ENCODE measurements around the gene KDM4C.
"Not testable (repeated sequence)": the region's sequence is repeated elsewhere in the genome, so short reads cannot be mapped to it uniquely, and the experiment has no call there.

The KDM4C gene

DNA sequence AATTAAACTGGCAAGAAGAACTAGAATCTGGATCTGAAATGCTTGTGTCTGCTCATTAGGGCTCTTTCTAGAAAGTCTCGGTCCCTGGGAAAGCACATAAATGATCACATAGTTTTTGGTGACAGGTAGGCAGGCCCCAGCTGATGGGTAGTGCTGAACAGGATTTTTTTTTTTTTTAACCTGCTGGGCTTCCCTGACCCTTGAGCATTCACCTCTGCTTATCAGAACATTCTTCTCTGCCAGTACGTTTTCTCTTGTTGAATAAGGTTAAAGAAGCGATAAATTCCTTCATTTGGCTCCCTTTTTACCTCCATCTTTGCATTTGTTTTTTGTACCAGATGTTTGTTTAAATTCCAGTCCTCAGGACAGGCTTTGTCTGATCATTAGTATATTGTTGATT is 8.8 kb downstream of the KDM4C start:
- H3K4me2 ChIP-seq: no peak overlapping the region
- no peaks in the 10 kb centered on the region for H3K36me3 ChIP-seq (ENCODE audit: insufficient read depth)
- H3K27ac ChIP-seq: no peak overlapping the region
- no peak overlapping the region for H3K9ac ChIP-seq
- TF ChIP-seq, protein P1, sequence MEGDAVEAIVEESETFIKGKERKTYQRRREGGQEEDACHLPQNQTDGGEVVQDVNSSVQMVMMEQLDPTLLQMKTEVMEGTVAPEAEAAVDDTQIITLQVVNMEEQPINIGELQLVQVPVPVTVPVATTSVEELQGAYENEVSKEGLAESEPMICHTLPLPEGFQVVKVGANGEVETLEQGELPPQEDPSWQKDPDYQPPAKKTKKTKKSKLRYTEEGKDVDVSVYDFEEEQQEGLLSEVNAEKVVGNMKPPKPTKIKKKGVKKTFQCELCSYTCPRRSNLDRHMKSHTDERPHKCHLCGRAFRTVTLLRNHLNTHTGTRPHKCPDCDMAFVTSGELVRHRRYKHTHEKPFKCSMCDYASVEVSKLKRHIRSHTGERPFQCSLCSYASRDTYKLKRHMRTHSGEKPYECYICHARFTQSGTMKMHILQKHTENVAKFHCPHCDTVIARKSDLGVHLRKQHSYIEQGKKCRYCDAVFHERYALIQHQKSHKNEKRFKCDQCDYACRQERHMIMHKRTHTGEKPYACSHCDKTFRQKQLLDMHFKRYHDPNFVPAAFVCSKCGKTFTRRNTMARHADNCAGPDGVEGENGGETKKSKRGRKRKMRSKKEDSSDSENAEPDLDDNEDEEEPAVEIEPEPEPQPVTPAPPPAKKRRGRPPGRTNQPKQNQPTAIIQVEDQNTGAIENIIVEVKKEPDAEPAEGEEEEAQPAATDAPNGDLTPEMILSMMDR (conservative IDR thresholded peaks at IDR 0.05; ENCODE audit: low read depth, low read length): no peak
- H3K27me3 ChIP-seq (ENCODE audit: insufficient read depth, low read depth): no peaks in the 10 kb centered on the region
- peaks cover 62% of the 10 kb centered on the region for H3K79me2 ChIP-seq (ENCODE audit: insufficient read depth, low read depth)
- no peak overlapping the region for H2AFZ ChIP-seq (ENCODE audit: low read depth)
- H3K4me3 ChIP-seq (IDR thresholded peaks at IDR 0.05; ENCODE audit: insufficient read depth, low read depth, low read length): no peak overlapping the region
- H4K20me1 ChIP-seq (ENCODE audit: insufficient read depth): no peaks in the 10 kb centered on the region
- no peaks in the 10 kb centered on the region for H3K4me1 ChIP-seq (ENCODE audit: low read depth, poor library complexity, severe bottlenecking)

DNA sequence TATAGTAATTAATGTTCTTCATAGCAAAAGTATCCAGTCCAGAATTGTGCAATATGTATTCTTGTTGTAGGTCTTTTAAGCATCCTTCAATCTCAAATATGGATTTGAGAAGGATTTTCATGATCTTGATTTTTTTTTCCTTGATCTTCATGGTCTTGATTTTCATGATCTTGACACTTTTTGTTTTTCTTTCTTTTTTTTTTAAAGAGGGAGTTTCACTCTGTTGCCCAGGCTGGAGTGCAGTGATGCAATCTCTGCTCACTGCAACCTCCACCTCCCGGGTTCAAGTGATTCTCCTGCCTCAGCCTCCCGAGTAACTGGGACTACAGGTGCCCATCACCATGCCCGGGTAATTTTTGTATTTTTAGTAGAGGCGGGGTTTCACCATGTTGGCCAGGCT is 10.8 kb downstream of the KDM4C start:
- H3K79me2 ChIP-seq (ENCODE audit: insufficient read depth, low read depth): peaks cover 55% of the 10 kb centered on the region
- not testable (repeated sequence) for H3K4me2 ChIP-seq; H3K4me1 ChIP-seq (ENCODE audit: low read depth, poor library complexity, severe bottlenecking); H4K20me1 ChIP-seq (ENCODE audit: insufficient read depth); H3K9ac ChIP-seq; H2AFZ ChIP-seq (ENCODE audit: low read depth); H3K27ac ChIP-seq; H3K27me3 ChIP-seq (ENCODE audit: insufficient read depth, low read depth); H3K36me3 ChIP-seq (ENCODE audit: insufficient read depth); H3K4me3 ChIP-seq (IDR thresholded peaks at IDR 0.05; ENCODE audit: insufficient read depth, low read depth, low read length)

DNA sequence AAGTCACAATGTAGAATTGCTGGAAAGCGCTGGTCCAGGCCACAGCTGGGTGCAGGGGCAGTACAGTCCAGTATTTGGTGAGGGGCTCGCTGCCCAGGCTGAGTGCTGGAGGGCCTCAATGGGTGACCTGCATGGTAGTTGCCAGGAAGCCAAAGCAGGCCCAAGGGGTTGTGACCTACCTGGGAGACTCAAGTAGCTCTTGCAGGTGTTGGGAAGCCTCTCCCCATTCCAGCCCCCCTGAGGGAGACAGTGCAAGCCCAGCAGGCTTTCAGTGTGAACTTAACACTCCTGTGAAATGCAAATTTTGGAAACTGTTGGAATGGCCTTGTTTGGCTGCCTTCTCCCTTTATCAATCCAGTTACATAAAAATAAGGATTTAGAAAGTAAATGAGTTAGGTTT is 13.9 kb downstream of the KDM4C start:
- Histone ChIP-seq H3K4me1 (ENCODE audit: low read depth, poor library complexity, severe bottlenecking) (no peaks in the 10 kb centered on the region), H2AFZ (ENCODE audit: low read depth) (no peak overlapping the region), H3K27me3 (ENCODE audit: insufficient read depth, low read depth) (no peaks in the 10 kb centered on the region), H3K36me3 (ENCODE audit: insufficient read depth) (no peaks in the 10 kb centered on the region), H3K4me2 (no peak overlapping the region), H3K27ac (no peak overlapping the region), H3K9ac (no peak overlapping the region), H3K4me3 (IDR thresholded peaks at IDR 0.05; ENCODE audit: insufficient read depth, low read depth, low read length) (no peak overlapping the region), H4K20me1 (ENCODE audit: insufficient read depth) (no peaks in the 10 kb centered on the region), H3K79me2 (ENCODE audit: insufficient read depth, low read depth) (peaks cover 44% of the 10 kb centered on the region)
- TF ChIP-seq, protein P1 (conservative IDR thresholded peaks at IDR 0.05; ENCODE audit: low read depth, low read length): no peak

DNA sequence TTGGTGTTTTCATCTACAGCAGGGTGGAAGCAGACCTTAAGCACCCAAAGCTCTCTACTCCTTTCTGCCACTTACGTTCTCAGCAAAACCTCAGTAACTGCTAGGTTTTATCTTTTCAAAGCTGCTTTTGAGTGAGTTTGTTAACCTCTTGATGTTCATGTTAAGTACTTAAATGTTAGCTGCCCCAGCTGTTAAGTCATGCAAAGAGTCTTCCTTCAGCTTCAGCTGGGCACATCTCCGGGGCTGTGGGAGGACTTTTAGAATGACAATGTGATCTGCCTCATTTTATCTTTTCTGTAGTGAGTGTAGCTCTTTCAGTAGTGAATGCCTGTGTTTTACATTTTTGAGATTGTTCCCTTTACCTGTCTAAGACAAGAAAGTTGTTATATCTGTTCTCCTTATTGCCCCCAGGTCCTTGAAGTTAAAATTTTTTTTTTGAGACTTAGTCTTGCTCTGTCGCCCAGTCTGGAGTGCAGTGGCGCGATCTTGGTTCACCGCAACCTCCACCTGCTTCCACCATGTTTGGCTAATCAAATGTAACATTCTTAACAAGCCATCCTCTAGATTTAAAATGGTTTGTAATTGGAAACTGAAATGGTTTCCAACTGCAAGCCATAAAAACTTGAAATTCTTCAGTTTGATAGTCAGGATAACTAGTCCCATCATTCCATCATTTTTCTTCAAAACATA is 19.6 kb downstream of the KDM4C start:
- H3K4me1 ChIP-seq (ENCODE audit: low read depth, poor library complexity, severe bottlenecking): peaks cover 5% of the 10 kb centered on the region
- H4K20me1 ChIP-seq (ENCODE audit: insufficient read depth): no peaks in the 10 kb centered on the region
- no peak overlapping the region for H3K9ac ChIP-seq
- H3K79me2 ChIP-seq (ENCODE audit: insufficient read depth, low read depth): peaks cover 11% of the 10 kb centered on the region
- H3K4me2 ChIP-seq: no peak overlapping the region
- no peak overlapping the region for H3K27ac ChIP-seq
- no peak overlapping the region for H2AFZ ChIP-seq (ENCODE audit: low read depth)
- no peak overlapping the region for H3K4me3 ChIP-seq (IDR thresholded peaks at IDR 0.05; ENCODE audit: insufficient read depth, low read depth, low read length)
- H3K36me3 ChIP-seq (ENCODE audit: insufficient read depth): no peaks in the 10 kb centered on the region
- no peaks in the 10 kb centered on the region for H3K27me3 ChIP-seq (ENCODE audit: insufficient read depth, low read depth)
- TF ChIP-seq, protein P1 (conservative IDR thresholded peaks at IDR 0.05; ENCODE audit: low read depth, low read length): no peak

DNA sequence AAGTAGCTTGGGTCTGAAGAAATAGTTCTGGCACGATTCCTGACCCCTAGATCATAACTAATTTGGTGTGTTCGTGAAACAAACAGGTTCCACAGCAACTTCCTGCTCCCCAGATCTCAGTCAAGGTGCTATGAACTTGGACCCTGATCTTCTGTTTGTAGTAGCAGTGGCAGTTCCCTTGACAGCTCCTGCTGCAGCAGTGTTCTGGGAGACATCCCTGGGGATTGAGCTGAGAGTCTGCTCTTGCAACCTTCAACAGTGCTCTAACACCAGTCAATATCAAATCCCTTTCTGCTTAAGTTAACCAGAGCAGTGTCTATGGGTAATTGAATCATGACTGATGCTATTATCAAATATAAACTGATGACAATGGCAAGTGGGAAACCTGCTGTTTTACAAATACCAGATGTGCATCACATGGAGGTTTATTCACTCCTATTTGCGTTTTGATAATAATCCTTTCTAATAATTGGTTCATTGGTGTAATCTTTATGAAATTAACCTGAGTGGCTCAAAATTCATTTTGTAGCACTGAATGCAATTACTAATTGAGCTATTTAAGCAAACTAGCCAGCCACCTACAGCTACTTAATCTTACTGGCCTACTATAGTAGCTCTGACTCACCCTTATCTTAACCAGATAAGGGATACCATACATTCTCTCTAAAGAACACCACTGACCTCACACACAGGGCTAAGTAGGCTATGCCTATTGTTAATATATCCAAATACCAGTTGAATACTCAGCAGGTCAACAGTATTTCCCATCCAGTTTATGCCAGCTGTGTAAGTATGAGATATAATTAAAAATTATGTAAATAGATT is 21.9 kb downstream of the KDM4C start:
- Histone ChIP-seq H3K4me2 (no peak overlapping the region), H3K79me2 (ENCODE audit: insufficient read depth, low read depth) (peaks cover 10% of the 10 kb centered on the region), H3K27me3 (ENCODE audit: insufficient read depth, low read depth) (no peaks in the 10 kb centered on the region), H3K4me1 (ENCODE audit: low read depth, poor library complexity, severe bottlenecking) (peaks cover 18% of the 10 kb centered on the region), H3K36me3 (ENCODE audit: insufficient read depth) (no peaks in the 10 kb centered on the region), H2AFZ (ENCODE audit: low read depth) (no peak overlapping the region), H4K20me1 (ENCODE audit: insufficient read depth) (no peaks in the 10 kb centered on the region), H3K27ac (no peak overlapping the region), H3K4me3 (IDR thresholded peaks at IDR 0.05; ENCODE audit: insufficient read depth, low read depth, low read length) (no peak overlapping the region), H3K9ac (no peak overlapping the region)
- TF ChIP-seq, protein P1 (conservative IDR thresholded peaks at IDR 0.05; ENCODE audit: low read depth, low read length): no peak

Data from KMS-11 (cell line).